SK-N-SH (cell line): ENCODE measurements around the gene CHM. TPM values are rescaled to one million over a fixed set of nuclear protein-coding genes. Genes with fewer than 3 reads are reported as not detected.

Experiments
- CTCF ChIA-PET: fragments of 300-600, 350-600 bp; formaldehyde crosslinking; extraction: SDS; loops from one replicate; lab custom pipeline; 2021; lab: Yijun Ruan, JAX
- POLR2A ChIA-PET: fragments of 350-600 bp; sonication (Branson Sonifier 250); formaldehyde crosslinking; extraction: SDS; loops from one replicate; lab custom pipeline; 2020; ENCODE audit warnings: antibody characterized with exemption, inconsistent platforms; lab: Yijun Ruan, JAX
- DNase-seq: peaks from one replicate; pipeline ENCODE4 v3.0.0; 2012
- H2AFZ ChIP-seq: fragments of 200-600 bp; sonication (generic); 2 replicates; pipeline ENCODE4 v1.8.1; 2016; ENCODE audit warnings: antibody characterized with exemption, mild to moderate bottlenecking, low read depth
- H3F3A ChIP-seq: fragments of 200-600 bp; sonication (generic); replicated peaks from 2 replicates; pipeline ENCODE3; 2016; ENCODE audit warnings: antibody characterized with exemption, mild to moderate bottlenecking; ENCODE audit not compliant: insufficient read depth
- H3K27ac ChIP-seq, 2 experiments: fragments of 200-500 bp in 1 of 2; fragments of 200-600 bp in 1 of 2; sonication (Bioruptor generic) in 1 of 2; sonication (generic), shearing (Covaris generic) in 1 of 2; 2 replicates each; pipeline versions ENCODE4 v1.5.1 to v1.6.1; 2014 to 2016; ENCODE audit warnings: low read depth in 2 of 2, inconsistent platforms in 1 of 2, low read length in 1 of 2, mild to moderate bottlenecking in 1 of 2, mixed read lengths in 1 of 2
- H3K27me3 ChIP-seq: fragments of 200-600 bp; sonication (generic), shearing (Covaris generic); 2 replicates; pipeline ENCODE4 v1.6.1; 2016; ENCODE audit warnings: mixed run types; ENCODE audit not compliant: insufficient read depth
- H3K36me3 ChIP-seq, 2 experiments: fragments of 200-500 bp in 1 of 2; fragments of 200-600 bp in 1 of 2; sonication (Bioruptor generic) in 1 of 2; sonication (generic) in 1 of 2; replicated peaks in 1 of 2; 2 replicates each; pipeline versions ENCODE3 to v1.5.1; 2014 to 2016; ENCODE audit warnings: low read length in 1 of 2, mild to moderate bottlenecking in 1 of 2; ENCODE audit not compliant: insufficient read depth in 2 of 2, control insufficient read depth in 1 of 2
- H3K4me1 ChIP-seq, 2 experiments: fragments of 200-500 bp in 1 of 2; fragments of 200-600 bp in 1 of 2; sonication (Bioruptor generic) in 1 of 2; sonication (generic), shearing (Covaris generic) in 1 of 2; 2 replicates each; pipeline versions ENCODE4 v1.5.1 to v1.6.1; 2014 to 2016; ENCODE audit warnings: low read depth in 1 of 2, low read length in 1 of 2, mixed run types in 1 of 2; ENCODE audit not compliant: insufficient read depth in 2 of 2, control insufficient read depth in 1 of 2
- H3K4me2 ChIP-seq: fragments of 200-600 bp; sonication (generic), shearing (Covaris generic); 2 replicates; pipeline ENCODE4 v1.6.1; 2017; ENCODE audit warnings: mixed run types
- H3K4me3 ChIP-seq, 2 experiments: fragments of 200-500 bp in 1 of 2; fragments of 200-600 bp in 1 of 2; sonication (Bioruptor generic) in 1 of 2; sonication (generic), shearing (Covaris generic) in 1 of 2; 2 replicates each; pipeline versions ENCODE4 v1.5.1 to v1.8.1; 2014 to 2016; ENCODE audit warnings: low read depth in 2 of 2, inconsistent platforms in 1 of 2, low read length in 1 of 2, mild to moderate bottlenecking in 1 of 2, mixed read lengths in 1 of 2, moderate library complexity in 1 of 2
- H3K79me2 ChIP-seq: fragments of 200-600 bp; sonication (generic); 2 replicates; pipeline ENCODE4 v1.8.1; 2017; ENCODE audit warnings: mild to moderate bottlenecking; ENCODE audit not compliant: insufficient read depth
- H3K9ac ChIP-seq: fragments of 200-600 bp; sonication (generic); 2 replicates; pipeline ENCODE4 v1.6.1; 2017; ENCODE audit warnings: mixed run types
- H3K9me2 ChIP-seq: fragments of 200-600 bp; sonication (generic); 2 replicates; pipeline ENCODE4 v1.6.1; 2017; ENCODE audit warnings: mixed run types
- H3K9me3 ChIP-seq: fragments of 200-600 bp; sonication (generic); 2 replicates; pipeline ENCODE4 v1.6.1; 2017; ENCODE audit warnings: mixed run types, mild to moderate bottlenecking, moderate library complexity
- H4K20me1 ChIP-seq: fragments of 200-600 bp; sonication (generic); 2 replicates; pipeline ENCODE4 v1.6.1; 2017; ENCODE audit warnings: mild to moderate bottlenecking, mixed run types; ENCODE audit not compliant: insufficient read depth
- CHD2 ChIP-seq: fragments of 150-350 bp; IDR thresholded peaks from 2 replicates; pipeline ENCODE4 v1.6.1; 2018; ENCODE audit warnings: low read length; ENCODE audit not compliant: partially characterized antibody
- ELF1 ChIP-seq: IDR thresholded peaks from 2 replicates; pipeline ENCODE4 v1.4.0; 2012
- EP300 ChIP-seq, 2 experiments: IDR thresholded peaks; 2 replicates each; pipeline versions ENCODE4 v1.4.0 to v1.6.1; 2012; ENCODE audit warnings: borderline replicate concordance in 1 of 2, low read depth in 1 of 2, low read length in 1 of 2
- EZH2phosphoT487 ChIP-seq: fragments of 200-600 bp; sonication (generic); IDR thresholded peaks from 2 replicates; pipeline ENCODE4 v1.6.1; 2017; ENCODE audit warnings: low read depth, mixed run types, mild to moderate bottlenecking, antibody characterized with exemption, moderate library complexity, borderline replicate concordance
- GABPA ChIP-seq: IDR thresholded peaks from 2 replicates; pipeline ENCODE4 v1.4.0; 2012; ENCODE audit warnings: low read depth, mild to moderate bottlenecking
- IRF3 ChIP-seq: fragments of 150-350 bp; IDR thresholded peaks from 2 replicates; pipeline ENCODE4 v1.6.1; 2016; ENCODE audit warnings: mild to moderate bottlenecking, low read depth, low read length
- JUND ChIP-seq: IDR thresholded peaks from 2 replicates; pipeline ENCODE4 v1.4.0; 2012
- MAX ChIP-seq: IDR thresholded peaks from 2 replicates; pipeline ENCODE4 v1.4.0; 2012; ENCODE audit warnings: low read depth
- MXI1 ChIP-seq: IDR thresholded peaks from 2 replicates; pipeline ENCODE4 v1.6.1; 2012; ENCODE audit warnings: mild to moderate bottlenecking, low read depth, low read length, improper control_type of control experiment
- NRF1 ChIP-seq: IDR thresholded peaks from 2 replicates; pipeline ENCODE4 v1.6.1; 2012; ENCODE audit warnings: low read depth, mild to moderate bottlenecking, low read length
- RCOR1 ChIP-seq: fragments of 150-350 bp; IDR thresholded peaks from 2 replicates; pipeline ENCODE4 v1.6.1; 2017; ENCODE audit warnings: antibody characterized with exemption, low read length
- RXRA ChIP-seq: IDR thresholded peaks from 2 replicates; pipeline ENCODE4 v1.4.0; 2012; ENCODE audit warnings: low read depth, mild to moderate bottlenecking, borderline replicate concordance
- TEAD4 ChIP-seq: IDR thresholded peaks from 2 replicates; pipeline ENCODE4 v1.4.0; 2012; ENCODE audit warnings: mild to moderate bottlenecking, borderline replicate concordance; ENCODE audit not compliant: insufficient read depth
- USF2 ChIP-seq: fragments of 150-350 bp; IDR thresholded peaks from 2 replicates; pipeline ENCODE4 v1.6.1; 2017; ENCODE audit warnings: antibody characterized with exemption, low read length, low read depth, borderline replicate concordance
- YY1 ChIP-seq: IDR thresholded peaks from 2 replicates; pipeline ENCODE4 v1.4.0; 2012; ENCODE audit warnings: low read depth, mild to moderate bottlenecking
- WGBS: methylation state at CpG from one replicate; pipeline ENCODE4 v1.1.6; 2017; ENCODE audit warnings: low lambda C conversion rate; 5-methylcytosine and 5-hydroxymethylcytosine counted together
- polyA plus RNA-seq, 3 experiments: library from polyadenylated mRNA; depleted of rRNA; stranded (reverse); fragments of >200 nt; gene quantifications; 2 replicates each; pipeline ENCODE4 v1.2.3, GENCODE V29; 2012

CHM gene
- polyA plus RNA-seq, 1 of the 3 experiments (the other 2 are of a cell fraction), result 12.8 TPM

DNA sequence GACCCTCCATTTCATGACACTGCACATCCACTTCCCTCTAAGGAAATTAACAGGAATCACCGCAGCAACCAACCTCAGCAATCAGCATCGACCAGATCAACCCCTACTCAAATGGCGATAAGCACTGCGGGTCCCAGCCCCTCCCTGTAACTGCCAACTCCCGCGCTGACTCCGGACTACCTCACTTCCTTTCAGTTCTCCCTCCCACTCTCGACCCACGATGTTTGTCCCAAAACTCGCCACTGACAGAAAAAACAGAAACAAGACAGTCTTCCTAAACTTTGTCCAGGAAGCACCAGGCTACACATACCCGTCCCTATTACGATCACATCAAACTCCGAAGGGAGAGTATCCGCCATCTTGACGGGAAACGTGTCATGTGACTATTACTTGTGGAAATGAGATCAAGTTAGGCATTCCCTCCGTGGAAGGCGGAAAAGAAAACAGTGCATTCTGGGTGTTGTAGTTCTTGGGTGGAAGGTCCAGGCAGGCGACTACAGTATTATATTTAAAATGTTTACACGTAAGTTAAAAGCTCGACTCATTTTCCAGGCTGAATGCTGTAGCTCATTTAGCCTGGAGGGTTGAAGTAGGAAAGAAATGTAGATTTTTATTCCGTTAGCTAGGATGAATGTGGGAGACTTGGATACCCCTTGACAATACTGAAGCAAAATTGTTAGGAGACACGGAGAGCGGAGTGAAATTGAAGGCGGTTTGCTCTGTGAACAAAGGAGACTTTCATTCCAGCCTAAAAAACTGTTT lies at the start of gene CHM (continued):
- TF ChIP-seq MAX, result peak; percentile 62

DNA sequence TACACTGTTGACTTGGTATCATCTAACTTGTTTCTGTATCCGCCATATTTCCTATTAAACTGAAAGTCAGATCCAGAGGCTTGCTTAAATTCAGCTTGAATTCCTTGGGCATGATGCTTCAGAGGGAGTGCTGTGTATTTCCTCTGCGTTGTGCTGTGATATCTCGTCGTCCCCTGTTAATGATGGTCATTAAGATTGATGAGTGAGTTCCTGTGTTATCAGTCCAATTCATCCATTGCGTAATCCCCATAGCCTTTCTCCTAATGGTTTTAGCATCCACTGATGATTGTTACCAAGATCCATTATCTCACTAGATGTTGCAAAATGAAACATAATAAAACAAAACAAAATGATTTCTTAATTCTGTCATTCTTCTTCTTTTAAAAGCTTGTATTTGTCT lies 31.3 kb upstream of the CHM start:
- Histone ChIP-seq H4K20me1 (no peaks in the 10 kb centered on the region), H3K4me1 (no peaks in the 10 kb centered on the region), H3K4me2 (0 out of 2 replicates have a peak overlapping the region, but pooled peaks have one; percentile 20), H3F3A (no peaks in the 10 kb centered on the region), H3K9me2 (no peaks in the 10 kb centered on the region), H3K9ac (no peak overlapping the region), H3K4me3 (no peak overlapping the region), H3K27ac (no peak overlapping the region), H3K9me3 (no peaks in the 10 kb centered on the region), H3K27me3 (peaks cover 9% of the 10 kb centered on the region; the same call in 1 of the 2 replicates), H3K36me3 (no peaks in the 10 kb centered on the region), H2AFZ (no peak overlapping the region), H3K79me2 (no peaks in the 10 kb centered on the region)
- DNase-seq, result no peak
- TF ChIP-seq NRF1 (no peak), ELF1 (no peak), CHD2 (no peak), RXRA (no peak), MXI1 (no peak), EP300 (IDR thresholded peaks at IDR 0.05; ENCODE audit: borderline replicate concordance in 1 of 2, low read depth in 1 of 2, low read length in 1 of 2) (no peak), TEAD4 (no peak), USF2 (no peak), JUND (no peak), EZH2phosphoT487 (no peak), RCOR1 (no peak), IRF3 (no peak), YY1 (no peak), GABPA (no peak)
- 2% methylated on average over 5 of the region's 5 CpGs for WGBS
- POLR2A ChIA-PET, result no interaction called here
- CTCF ChIA-PET, result no interaction called here
